Dedifferentiated amniotic fluid mesenchymal stem cell (primary cell): ENCODE results near the gene HECW1.

Source experiments
- DNase-seq: peaks from one replicate; pipeline ENCODE4 v3.0.0-alpha.2; 2016; ENCODE audit errors: extremely low spot score

The HECW1 gene

DNA sequence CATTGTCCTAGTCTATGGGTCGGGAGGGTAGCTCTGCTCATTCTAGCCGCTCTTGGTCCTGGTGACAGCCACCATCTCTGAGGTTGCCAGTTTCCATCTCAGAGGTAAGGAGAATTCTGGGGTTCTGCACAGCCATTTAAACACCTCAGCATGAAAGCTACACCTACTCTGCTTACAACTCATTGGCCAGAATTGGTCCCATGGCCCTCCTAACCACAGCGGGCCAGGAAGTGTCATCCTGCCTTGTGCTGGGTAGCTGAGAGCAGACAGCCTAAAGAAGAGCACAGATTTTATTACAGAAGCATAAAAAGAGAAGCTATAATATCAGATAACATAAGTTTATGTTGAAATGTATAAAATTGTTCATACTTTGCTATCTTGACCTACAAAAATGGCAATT, 152.7 kb downstream of the HECW1 start:
- no peak for DNase-seq

DNA sequence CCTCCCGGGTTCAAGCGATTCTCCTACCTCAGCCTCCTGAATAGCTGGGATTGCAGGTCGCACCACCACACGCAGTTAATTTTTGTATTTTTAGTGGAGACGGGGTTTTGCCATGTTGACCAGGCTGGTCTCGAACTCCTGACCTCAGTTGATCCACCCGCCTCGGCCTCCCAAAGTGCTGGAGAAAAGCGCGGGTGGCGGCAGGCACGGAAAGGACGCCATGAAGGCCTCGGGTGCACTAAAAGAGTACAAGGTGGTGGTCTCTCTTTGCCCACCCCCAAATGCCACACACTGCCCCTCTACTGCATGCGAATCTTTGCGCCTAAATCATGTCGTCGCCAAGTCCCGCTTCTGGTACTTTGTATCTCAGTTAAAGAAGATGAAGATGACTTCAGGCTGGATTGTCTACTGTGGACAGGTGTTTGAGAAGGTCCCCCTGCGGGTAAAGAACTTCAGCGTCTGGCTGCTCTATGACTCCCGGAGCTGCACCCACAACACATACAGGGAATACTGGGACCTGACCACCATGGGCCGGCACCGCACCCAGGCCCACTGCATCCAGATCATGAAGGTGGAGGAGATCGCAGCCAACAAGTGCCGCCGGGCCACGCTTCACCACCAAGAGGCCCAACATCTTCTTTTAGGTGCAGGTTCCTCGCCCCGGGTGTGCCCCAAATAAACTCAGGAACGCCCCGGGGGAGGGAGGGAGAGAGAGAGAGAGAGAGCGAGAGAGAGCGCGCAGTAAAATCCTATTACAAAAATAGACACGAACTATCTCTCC, 161.7 kb downstream of the HECW1 start:
- no peak for DNase-seq

DNA sequence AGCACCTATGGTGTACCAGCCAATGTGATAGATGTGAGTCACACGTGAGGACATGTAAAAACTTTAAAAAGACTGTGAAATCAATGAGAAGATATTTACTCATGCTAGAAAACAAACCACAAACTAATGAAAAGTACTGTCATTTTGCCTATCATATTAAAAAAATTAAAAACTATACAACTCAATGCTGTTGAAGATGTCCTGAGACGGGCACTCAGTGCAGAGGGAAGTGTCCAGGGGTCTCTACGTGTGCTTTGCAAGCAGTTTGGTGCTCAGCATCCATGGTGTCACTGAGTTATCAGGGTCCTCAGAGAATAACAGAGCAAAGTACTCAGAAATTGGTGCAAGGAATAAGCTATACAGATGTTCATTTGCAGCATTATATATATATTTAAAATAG, 162.3 kb downstream of the HECW1 start:
- DNase-seq = no peak

DNA sequence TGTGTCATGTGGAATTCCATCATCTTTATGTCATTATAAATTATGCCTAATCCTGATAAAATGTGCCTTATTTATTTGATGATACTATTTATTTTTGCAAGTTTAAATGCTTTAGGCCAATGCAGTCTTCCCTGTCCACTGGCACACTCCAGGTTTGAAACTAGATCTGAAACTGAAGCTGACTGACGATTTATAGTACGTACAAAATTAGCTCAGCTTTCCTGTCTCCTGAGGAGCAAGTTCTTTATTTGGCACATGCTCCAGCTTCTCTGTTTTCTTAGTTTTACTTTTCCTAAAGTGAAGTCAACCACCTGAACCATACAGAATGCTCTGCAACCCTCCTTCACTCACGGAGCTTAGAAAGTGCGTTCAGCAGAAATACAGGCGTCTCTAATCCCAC, 164.1 kb downstream of the HECW1 start:
- no peak for DNase-seq

DNA sequence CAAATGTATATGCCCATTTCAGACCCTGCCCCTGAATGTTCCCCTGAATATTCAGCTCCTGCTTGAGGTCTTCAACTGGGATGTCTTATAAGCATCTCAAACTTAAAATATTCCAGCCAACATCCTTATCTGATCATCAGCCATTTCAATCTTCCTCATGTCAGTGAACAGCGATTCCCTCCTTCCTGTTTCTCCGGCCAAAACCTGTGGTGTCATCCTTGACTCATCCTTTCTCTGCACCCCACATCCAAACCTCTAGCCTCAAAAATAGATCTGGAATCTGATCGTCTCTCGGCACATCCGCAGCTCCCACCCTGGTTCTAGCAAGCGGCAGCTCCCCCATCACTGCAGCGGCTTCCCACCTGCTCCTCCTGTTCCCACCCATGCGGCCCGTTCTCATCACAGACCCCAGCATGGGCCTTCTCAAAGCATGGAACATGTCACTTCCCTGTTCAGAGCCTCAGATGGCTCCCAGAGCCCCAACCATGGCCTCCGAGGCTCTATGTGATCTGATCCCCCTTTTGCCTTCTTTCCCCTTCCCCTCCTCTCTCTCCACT, 165.7 kb downstream of the HECW1 start:
- no peak for DNase-seq

DNA sequence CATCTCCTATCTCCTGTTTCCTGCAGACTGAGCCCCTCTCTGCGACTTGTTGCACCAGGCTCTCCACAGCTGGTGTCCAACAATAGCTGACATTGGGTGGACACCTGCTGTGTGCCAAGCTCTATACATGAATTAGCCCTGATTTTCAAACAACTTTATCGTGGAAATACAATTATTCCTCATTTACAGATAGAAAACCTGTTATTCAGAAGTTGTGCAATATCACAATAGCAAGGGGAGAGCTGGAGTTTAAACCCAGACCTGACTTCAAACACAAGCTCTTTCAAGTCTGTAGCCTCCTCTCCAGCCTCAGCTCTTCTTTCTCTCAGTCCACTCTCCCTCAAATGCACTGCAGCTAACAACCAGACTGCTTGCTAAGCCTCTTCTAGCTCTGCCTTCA, 168.8 kb downstream of the HECW1 start:
- DNase-seq = no peak

DNA sequence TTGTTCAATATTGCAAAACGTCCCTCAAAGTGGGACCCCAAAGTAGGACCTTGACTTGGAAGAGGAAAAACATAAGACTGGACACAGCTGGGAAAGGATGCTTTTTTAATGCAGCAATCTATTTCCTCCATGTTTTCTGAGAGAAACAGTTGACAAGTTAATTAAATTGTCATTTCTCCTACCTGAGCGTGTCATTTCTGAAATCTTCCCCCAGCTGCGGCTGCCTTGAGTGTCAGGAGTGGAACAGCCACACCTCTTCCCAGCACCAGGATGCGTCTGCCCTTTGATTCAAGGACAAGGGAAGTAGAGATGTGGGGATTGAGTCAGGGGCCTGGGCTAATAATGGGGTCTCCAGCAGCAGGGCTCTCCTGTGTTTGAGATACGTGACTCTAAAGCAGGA, 171.3 kb downstream of the HECW1 start:
- DNase-seq = no peak

DNA sequence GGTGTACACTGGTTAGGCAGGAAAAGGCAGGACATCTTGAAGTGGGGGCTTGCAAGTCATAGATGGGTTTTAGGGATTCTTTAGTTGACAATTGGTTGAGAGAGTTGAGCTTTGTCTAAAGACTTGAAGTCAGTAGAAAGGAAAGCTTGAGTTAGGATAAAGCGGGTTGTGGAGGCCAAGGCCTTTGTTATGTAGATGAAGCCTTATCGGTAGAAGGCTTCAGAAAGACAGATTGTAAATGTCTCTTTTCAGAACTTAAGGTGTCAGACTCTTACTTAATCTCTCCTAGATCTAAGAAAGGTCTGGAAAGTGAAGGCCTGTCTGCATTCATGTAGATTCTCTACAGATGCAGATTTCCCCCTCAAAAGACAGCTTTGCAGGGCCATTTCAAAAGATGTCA, 177.4 kb downstream of the HECW1 start:
- DNase-seq = no peak

DNA sequence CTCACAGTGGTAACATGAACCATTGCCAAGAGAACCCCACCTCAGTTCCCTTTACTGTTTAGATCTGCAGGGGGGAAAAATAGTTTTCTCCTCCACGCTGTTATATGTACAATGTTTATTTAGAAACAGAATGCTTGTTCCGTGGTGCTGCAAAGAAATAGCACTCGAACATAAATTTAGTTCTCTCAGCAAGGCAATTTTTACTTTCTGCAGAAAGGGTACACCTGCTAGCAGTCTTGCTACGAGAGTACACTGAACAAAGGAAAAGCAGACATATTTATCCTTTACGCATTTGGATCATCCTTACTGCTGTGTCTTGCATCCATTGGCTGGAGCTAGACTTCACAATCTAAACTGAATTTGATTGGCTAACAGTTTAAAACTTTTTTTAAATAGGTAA, 178.5 kb downstream of the HECW1 start:
- DNase-seq = no peak

DNA sequence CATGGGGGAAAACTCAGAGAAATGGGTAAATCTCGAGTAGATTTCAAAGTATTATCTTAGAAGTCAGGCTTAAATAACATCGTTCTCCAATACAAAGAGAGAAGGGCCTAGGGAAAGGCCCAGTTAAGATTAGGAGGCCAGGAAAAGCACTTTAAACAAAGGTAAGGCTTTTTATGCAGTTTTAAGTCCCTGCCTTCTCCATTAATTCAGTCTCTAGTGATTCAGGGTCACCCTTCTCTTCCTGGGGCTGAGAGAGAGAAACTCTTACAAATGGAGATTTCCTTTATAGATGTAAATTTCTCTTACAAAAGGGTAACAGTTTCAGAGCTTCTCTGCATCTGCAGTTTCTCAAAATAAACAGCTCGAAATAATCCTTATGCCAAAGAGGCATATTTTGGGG, 179.3 kb downstream of the HECW1 start:
- no peak for DNase-seq

DNA sequence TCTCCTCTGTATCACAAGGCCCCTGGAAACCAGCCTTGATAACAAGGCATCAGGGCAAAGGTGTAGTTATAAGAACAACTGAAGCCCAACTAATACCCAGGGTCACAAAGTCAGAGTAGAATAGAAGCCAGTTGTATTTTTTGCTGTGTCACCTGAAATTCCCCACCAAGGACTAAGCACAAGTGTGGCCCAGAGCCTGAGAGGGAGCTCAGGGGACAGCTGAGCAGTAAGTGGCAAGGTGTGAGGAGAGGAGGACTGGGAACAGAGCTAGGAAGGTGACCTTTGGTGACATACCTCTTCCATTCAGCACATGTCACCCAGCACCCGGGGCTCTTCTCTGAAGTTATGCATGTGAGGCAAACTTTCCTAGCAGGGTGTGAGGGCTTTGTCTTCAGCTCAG, 179.9 kb downstream of the HECW1 start:
- DNase-seq = no peak

DNA sequence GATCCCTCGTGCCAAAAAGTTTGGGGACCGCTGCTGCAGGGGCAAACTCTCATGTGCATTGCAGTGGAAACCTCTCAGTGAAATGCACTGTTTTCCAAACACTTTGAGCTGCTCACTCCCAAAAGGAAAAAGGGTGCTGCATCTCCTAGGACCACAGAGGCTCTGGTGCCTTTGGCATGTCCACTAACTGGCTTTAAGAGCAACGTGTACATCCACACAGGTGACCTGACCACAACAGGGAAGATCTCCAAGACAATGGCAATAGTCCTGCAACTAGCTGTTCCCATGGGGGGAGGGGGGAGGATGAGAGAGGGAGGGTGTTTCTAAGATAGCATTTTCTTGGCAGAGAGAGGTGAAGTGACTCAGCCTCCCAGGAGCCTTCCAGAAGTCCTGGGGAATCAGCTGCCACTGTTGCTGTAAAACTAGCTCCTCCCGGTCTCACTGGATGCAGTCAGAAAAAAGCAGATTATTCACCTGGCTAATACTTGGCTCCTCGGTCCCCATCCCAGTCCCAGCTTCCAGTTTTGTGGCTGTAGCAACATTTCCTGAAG, 181.7 kb downstream of the HECW1 start:
- DNase-seq = no peak

DNA sequence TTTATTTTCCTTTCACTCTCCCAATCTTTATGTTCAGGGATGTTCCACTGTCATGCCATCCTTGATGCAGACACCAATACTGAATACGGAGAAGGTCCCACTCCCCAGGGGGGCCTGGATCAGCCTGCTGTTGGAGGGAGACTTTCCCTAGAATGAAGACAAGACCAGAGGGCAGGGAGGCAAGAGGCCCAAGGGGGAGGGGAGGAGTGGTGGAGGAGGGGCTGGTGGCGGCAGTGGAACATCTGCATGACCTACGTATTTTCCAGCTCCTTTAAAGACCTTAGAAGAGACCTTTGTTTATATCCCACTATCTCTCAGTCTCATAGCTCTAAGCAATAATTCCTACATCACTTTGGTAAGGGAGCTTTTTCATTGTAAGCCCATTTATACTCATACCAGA, 183.0 kb downstream of the HECW1 start:
- no peak for DNase-seq

DNA sequence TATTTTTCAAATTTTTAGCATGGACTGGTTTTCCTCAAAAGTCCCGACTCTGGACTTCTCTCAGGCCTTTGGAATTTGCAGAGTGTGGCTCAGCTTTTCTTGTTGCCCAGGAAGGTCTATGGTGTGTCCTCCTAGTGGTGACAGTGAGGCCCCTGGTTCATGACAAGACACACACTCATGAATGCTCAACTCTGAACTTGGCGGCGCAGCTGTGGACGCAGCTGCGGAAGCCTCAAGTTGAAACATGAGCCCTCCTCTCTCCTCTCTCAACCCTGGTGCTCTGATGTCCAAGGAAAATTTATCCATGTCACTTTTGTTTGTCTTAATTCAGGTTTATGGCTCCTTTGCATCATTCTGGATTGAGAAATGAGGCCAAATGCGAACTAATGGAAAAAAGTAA, 183.9 kb downstream of the HECW1 start:
- no peak for DNase-seq

DNA sequence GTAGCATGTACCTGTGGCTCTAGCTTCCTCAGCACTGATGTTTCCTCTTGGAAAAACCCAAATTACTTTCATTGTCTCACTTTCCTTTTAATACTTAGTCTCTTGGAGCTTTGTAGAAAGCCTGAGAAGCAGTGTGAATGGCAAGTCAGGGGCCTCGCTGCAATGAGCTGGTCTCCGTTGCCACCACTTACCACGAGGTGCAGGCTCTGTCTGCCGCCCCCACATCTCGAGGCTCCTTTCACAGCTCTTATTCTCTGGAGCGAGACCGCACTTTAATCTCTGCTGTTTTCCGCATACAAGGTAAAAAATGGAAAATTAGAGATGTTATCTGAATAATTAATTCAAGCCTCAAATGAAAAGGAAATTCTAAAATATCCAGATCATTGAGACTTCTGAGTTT, 186.2 kb downstream of the HECW1 start:
- DNase-seq = no peak

DNA sequence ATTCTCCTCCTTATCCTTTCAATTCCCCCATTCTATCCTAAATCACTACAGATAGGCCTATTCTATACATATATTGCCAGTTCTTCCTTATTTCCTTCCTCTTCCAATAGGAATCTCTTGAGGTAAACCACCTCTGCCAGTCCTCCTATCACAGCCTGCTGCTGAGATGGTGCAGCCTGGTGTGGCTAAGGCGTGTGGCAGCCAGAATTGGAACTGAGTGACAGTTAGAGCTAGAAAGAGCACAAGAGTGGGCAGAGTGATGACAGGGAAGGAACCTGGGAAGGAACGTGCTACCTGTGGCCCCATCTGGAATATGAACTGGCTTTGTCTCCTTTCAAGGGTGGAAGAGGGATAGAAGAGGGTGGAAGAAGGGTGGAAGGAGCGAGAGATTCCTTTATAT, 187.7 kb downstream of the HECW1 start:
- no peak for DNase-seq

DNA sequence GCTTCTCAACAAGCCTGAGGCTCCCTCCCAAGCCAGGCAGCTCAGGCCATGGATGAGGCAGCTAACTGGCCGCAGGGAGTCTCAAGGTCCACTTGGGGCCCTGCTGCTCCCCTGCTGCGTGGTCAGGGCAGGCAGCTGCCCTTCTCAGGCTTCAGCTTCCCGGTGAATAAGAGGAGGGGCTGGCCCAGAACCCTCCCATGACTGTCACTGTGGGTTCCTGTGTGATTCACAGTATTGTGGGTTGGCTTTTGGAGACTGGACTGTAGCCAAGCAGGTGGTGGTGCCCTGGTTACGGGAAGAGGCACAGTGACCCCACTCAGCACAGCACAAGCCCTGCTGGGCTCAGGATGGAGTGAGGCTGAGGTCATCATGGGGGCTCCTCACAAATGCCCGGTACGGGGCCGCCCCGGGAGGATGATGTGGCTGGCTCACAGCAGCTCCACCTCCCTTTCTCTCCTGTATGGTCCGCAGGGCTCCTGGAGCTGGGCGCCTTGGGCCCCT, 189.8 kb downstream of the HECW1 start:
- DNase-seq = no peak

DNA sequence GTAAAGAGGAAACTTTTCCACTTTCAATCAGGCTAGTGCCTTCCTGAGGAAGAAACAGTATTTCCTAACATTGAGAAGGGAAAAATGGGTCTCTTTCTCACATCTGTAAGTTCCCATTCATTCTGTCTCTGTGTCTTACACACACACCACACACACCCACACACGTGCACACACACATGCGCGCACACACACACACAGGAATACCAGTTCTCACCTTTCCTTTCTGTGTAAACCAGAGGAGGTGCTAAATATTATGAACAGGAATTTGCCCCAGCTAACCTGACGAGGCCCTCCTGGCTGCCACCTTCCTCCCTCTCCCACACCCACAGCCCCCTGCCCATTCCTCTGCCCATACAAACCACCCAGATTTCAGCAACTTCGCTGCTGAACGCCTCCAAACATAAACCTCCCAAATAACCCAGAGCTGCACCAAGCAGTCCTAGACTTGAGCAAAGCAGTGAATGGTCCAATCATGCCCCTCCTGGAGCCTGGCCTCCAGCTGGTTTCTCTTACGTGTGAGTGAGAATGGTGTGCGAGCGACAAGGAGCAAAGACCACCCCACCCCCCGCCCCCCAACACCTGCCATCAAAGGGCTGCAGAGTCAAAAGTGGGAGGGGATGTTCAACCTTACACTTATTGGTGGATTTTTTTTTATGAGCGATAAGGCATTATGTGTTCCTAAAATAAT, 190.5 kb downstream of the HECW1 start:
- no peak for DNase-seq

DNA sequence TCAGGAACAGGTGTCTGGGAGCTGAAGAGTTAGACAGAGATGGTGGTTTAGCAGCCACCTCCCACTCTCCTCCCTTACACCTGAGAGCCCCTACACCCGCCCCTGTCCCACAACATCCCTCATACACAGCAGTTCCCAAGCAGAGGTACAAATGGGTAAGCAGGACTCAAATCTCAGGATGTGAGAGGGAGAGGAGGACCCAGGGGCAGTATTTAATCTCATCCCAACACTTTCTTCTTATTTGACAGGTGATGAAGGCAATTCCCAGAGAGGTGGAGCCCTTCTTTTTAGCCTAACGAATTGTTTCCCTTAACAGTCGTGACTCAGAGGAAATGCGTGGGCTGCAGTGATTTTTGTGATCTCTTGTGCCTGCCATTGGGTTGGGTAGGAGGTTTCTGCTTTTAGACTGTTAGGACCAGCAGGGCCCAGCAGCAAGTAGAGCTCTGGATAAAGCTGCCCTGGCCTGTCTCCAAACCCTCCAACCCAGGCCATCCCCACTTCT, 191.3 kb downstream of the HECW1 start:
- DNase-seq = no peak

DNA sequence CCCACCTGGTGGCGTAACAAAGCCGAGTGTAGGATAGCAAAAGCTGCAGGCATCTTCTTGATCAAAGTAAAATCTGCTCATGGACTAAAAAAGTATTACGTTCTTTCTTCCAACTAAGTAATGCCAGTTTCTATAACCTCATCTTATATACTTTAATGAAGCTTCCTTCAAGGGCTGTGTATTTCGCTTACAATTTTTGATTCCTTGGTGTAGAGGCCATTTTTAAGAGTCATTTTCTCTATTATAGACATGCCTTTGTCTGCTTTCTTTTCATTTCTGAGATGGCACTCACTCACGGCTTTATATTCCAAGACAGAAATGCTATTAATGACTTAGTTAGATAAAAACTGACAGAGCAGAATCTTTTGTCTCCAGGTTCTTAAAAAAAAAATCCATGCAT, 194.0 kb downstream of the HECW1 start:
- DNase-seq = no peak

DNA sequence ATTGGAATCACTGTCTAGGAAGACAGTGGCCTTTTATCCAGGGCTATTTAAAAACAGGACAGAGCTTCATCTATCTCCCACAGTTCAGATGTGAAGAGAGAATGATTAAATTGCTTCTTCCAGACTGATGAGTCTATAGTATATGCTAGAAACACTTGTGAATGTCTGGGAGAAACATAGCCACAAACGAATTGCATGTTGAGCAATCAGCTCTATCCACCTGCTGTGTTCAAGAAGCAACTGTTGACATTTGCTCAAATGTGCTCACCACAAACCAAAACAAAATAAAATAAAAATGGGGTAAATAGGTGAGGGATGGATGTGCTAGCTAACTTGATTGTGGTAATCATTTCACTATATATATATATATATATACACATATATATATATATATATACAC, 195.1 kb downstream of the HECW1 start:
- no peak for DNase-seq

DNA sequence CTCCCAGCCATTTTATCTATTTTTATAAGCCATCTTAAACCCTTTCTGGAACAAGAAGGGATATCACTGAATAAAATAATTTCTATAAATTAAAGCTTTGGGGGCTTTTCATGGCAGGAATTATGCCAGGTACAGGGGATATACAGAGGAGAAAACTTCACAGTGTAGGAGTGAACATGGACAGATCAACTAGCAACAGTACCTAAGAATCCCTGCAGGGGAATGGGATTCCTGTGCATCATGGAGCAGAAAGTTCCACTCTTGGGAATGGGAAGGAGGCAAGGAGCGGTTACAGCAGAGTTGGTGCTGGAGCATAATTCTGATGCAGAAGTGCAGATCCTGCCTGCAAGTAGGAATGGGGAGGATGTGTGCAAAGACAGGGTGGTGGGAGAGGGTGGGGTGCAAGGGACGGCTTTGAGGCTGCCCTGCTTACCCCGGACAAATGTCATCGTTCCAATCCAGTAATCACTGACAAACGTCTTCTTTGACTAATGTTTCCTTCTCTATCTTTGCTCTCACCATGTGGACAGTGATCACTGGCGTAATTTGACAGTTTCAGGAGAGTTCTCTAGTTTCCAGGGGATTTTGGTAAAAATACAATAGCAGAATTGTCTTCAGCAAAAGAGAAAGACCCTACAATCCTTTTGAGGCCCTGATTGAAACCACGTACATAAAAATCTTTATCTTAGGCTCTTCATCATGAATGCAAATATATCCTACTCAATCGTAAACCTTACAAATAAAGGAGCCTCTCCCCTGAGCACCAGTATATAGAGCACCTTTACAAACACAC, 196.7 kb downstream of the HECW1 start:
- no peak for DNase-seq
